Measurements from ENCODE around the gene ACTR10. TPM values are rescaled to one million over a fixed set of nuclear protein-coding genes. Genes with fewer than 3 reads are reported as not detected.

ACTR10 gene
- total and polyA plus RNA-seq, 9 of the 15 experiments (the other 6 are each of a cell fraction or from before 2014, with no cell fraction given): 22.0 to 66.1 (median 34.1) TPM

- no peaks in the 10 kb centered on the region for H3K79me2 ChIP-seq (ENCODE audit: control insufficient read depth, insufficient read depth, low read length)
- peak; percentile 53 for ATAC-seq
- peaks cover 15 to 16% of the 10 kb centered on the region in 2 experiments; a peak in 4 of 5 replicates for H3K27me3 ChIP-seq (ENCODE audit: control insufficient read depth in 2 of 2, insufficient read depth in 2 of 2, low read length in 2 of 2)
- H4K20me1 ChIP-seq (replicated peaks; ENCODE audit: control insufficient read depth, insufficient read depth, low read length): no peaks in the 10 kb centered on the region
- H3K27ac ChIP-seq (ENCODE audit: extremely low read depth, low read depth, low read length): no peak overlapping the region; the same call in 2 of the 3 replicates
- TF ChIP-seq MTA3 (IDR thresholded peaks at IDR 0.05; ENCODE audit: borderline replicate concordance) (0 out of 2 replicates have a peak, but pooled peaks have one; percentile 44), TSC22D4 (tag; IDR thresholded peaks at IDR 0.05) (no peak)
- H3K9ac ChIP-seq (ENCODE audit: insufficient read depth in 1 of 2, low read depth in 2 of 2, low read length in 2 of 2): peak overlapping the region in 1 of 2 experiments; percentile 86; a peak in 2 of 4 replicates
- WGBS (ENCODE audit: insufficient coverage, low coverage, missing lambda C conversion rate): 19% methylated on average over 24 of the region's 56 CpGs
- H2AFZ ChIP-seq (ENCODE audit: low read depth, low read length): peak overlapping the region; percentile 81
- no peak for DNase-seq (ENCODE audit: extremely low read depth in 1 of 4, low spot score in 3 of 4)
- in situ Hi-C loops (cut with MboI) (no loop called here), intact Hi-C loops (cut with micrococcal nuclease) (no loop called here)
- no peaks in the 10 kb centered on the region for H3K36me3 ChIP-seq (ENCODE audit: control insufficient read depth, insufficient read depth, low read length)
- H3K9me1 ChIP-seq (ENCODE audit: control insufficient read depth, insufficient read depth, low read length): no peaks in the 10 kb centered on the region
- BruUV-seq (replicated peaks): no TSS peak
- CTCF ChIA-PET (ENCODE audit: low intra/inter-chr PET ratio): no interaction called here
- no peak for FAIRE-seq
- no peaks in the 10 kb centered on the region; the same call in 1 of the 2 replicates for H3K9me3 ChIP-seq (replicated peaks; ENCODE audit: control insufficient read depth, insufficient read depth, low read depth, low read length)
- peak overlapping the region; percentile 46 for H3K4me3 ChIP-seq
- peak overlapping the region; percentile 86 for H3K4me2 ChIP-seq (ENCODE audit: insufficient read depth, low read length)
- POLR2A ChIA-PET: no interaction called here
- H3K4me1 ChIP-seq (replicated peaks in 1 of 2; ENCODE audit: control insufficient read depth in 2 of 2, insufficient read depth in 2 of 2, low read length in 2 of 2): peaks cover 3 to 11% of the 10 kb centered on the region in 2 experiments; a peak in 4 of 5 replicates
These were observed 48.6 kb upstream of the ACTR10 start for GRCh38 chr14:58151133-58152013.
